Lower leg skin (tissue), 3 donors: ENCODE results near the gene ATP9B.

ENCODE experiments used
- CTCF ChIP-seq, 3 donors: fragments of 450-650 bp; IDR thresholded peaks; one replicate each; pipeline ENCODE4 v1.5.1; 2016; ENCODE audit warnings: antibody characterized with exemption in 3 of 3, mild to moderate bottlenecking in 3 of 3, moderate library complexity in 2 of 3
- POLR2A ChIP-seq, 2 donors: fragments of 450-650 bp; IDR thresholded peaks; one replicate each; pipeline ENCODE4 v1.6.1; 2016 to 2017; ENCODE audit warnings: antibody characterized with exemption in 2 of 2, mild to moderate bottlenecking in 1 of 2, moderate library complexity in 1 of 2

- TF ChIP-seq CTCF (IDR thresholded peaks at IDR 0.05) (peak in 1 of 3 donors; percentile 56), POLR2A (IDR thresholded peaks at IDR 0.05) (no peak)
Observed at GRCh38 chr18:79246309-79247108, 177.3 kb downstream of the ATP9B start.
